HG03520 (cell line): ENCODE data around the gene PGF.
"Not testable (repeated sequence)": the region's sequence is repeated elsewhere in the genome, so short reads cannot be mapped to it uniquely, and the experiment has no call there.

Experiments
- ATAC-seq: cut with Tn5 transposase; IDR thresholded peaks from one replicate; pipeline ENCODE4 v1.9.1; 2021; ENCODE audit warnings: mild to moderate bottlenecking, moderate library complexity; ENCODE audit not compliant: unreplicated experiment

PGF gene

GRCh38 chr14:74945261-74945851 is 10.0 kb downstream of the PGF start:
- no peak for ATAC-seq

- no peak for ATAC-seq
Observed at GRCh38 chr14:74942608-74943007, 12.8 kb downstream of the PGF start.

GRCh38 chr14:74942181-74942580 is 13.2 kb downstream of the PGF start:
- ATAC-seq = no peak

GRCh38 chr14:74941676-74942097 is 13.7 kb downstream of the PGF start:
- no peak for ATAC-seq

- no peak for ATAC-seq
Observed at GRCh38 chr14:74940956-74941565, 14.3 kb downstream of the PGF start.

GRCh38 chr14:74938531-74939495 is 16.6 kb downstream of the PGF start:
- no peak for ATAC-seq

- ATAC-seq = no peak
Observed at GRCh38 chr14:74937171-74937570, 18.2 kb downstream of the PGF start.

GRCh38 chr14:74936731-74937130 is 18.7 kb downstream of the PGF start:
- ATAC-seq = no peak

- ATAC-seq = no peak
Observed at GRCh38 chr14:74936151-74936550, 19.2 kb downstream of the PGF start.

- ATAC-seq = no peak
Observed at GRCh38 chr14:74935360-74935680, 20.1 kb downstream of the PGF start.

GRCh38 chr14:74934476-74935359 is 20.7 kb downstream of the PGF start:
- ATAC-seq = no peak

GRCh38 chr14:74934041-74934440 is 21.4 kb downstream of the PGF start:
- no peak for ATAC-seq

- ATAC-seq = not testable (repeated sequence)
Observed at GRCh38 chr14:74932936-74933335, 22.5 kb downstream of the PGF start.

GRCh38 chr14:74932401-74932901 is 22.9 kb downstream of the PGF start:
- ATAC-seq = no peak

GRCh38 chr14:74931744-74932143 is 23.7 kb downstream of the PGF start:
- ATAC-seq = not testable (repeated sequence)

- ATAC-seq = no peak
Observed at GRCh38 chr14:74929242-74929641, 26.2 kb downstream of the PGF start.

GRCh38 chr14:74927225-74927624 is 28.2 kb downstream of the PGF start:
- no peak for ATAC-seq

GRCh38 chr14:74924061-74924460 is 31.3 kb downstream of the PGF start:
- no peak for ATAC-seq

GRCh38 chr14:74922752-74923401 is 32.5 kb downstream of the PGF start, which contains the start of gene RPS6KL1:
RPS6KL1 (minus strand) TSS chr14:74923260; CDS start chr14:74921541, 1,719 bp downstream.
- ATAC-seq = peak; percentile 91
